GM23338 (cell line): ENCODE data around the gene MAP4K5. TPM values are rescaled to one million over a fixed set of nuclear protein-coding genes. Genes with fewer than 3 reads are reported as not detected.
A peak's percentile ranks its signal among the peaks of the same experiment; 100 is the strongest.

Source experiments
- ATAC-seq: fragments of 200-7000 bp; cut with Tn5 transposase; 3 replicates; pipeline ENCODE4 v1.9.1; 2020
- DNase-seq: peaks from one replicate; pipeline ENCODE4 v3.0.0-alpha.2; 2015; ENCODE audit warnings: low spot score
- H2AFZ ChIP-seq: fragments of 200-600 bp; sonication (generic); 2 replicates; pipeline ENCODE4 v1.8.0; 2016; ENCODE audit warnings: antibody characterized with exemption, mild to moderate bottlenecking, moderate library complexity
- H3F3A ChIP-seq: fragments of 200-600 bp; sonication (generic); replicated peaks from 2 replicates; pipeline ENCODE4 v1.8.0; 2017; ENCODE audit warnings: antibody characterized with exemption, mixed run types, low read depth
- H3K27ac ChIP-seq: fragments of 200-600 bp; sonication (generic); 2 replicates; pipeline ENCODE4 v1.6.1; 2016; ENCODE audit warnings: low read depth
- H3K27me3 ChIP-seq: fragments of 200-600 bp; sonication (generic); 2 replicates; pipeline ENCODE4 v1.8.0; 2016; ENCODE audit warnings: mild to moderate bottlenecking, mixed run types, moderate library complexity; ENCODE audit not compliant: insufficient read depth
- H3K36me3 ChIP-seq: fragments of 200-600 bp; sonication (generic); 2 replicates; pipeline ENCODE4 v1.8.0; 2016; ENCODE audit warnings: mild to moderate bottlenecking; ENCODE audit not compliant: insufficient read depth
- H3K4me1 ChIP-seq: fragments of 200-600 bp; sonication (generic); 2 replicates; pipeline ENCODE4 v1.8.0; 2016; ENCODE audit warnings: mild to moderate bottlenecking, moderate library complexity; ENCODE audit not compliant: insufficient read depth
- H3K4me2 ChIP-seq: fragments of 200-600 bp; sonication (generic); 2 replicates; pipeline ENCODE4 v1.7.1; 2017; ENCODE audit warnings: mixed run types
- H3K4me3 ChIP-seq: fragments of 200-600 bp; sonication (generic); 2 replicates; pipeline ENCODE4 v1.6.1; 2016; ENCODE audit warnings: mixed run types
- H3K79me2 ChIP-seq: fragments of 200-600 bp; sonication (generic); replicated peaks from 2 replicates; pipeline ENCODE4 v1.8.0; 2017; ENCODE audit warnings: mild to moderate bottlenecking; ENCODE audit not compliant: insufficient read depth
- H3K9me2 ChIP-seq: fragments of 200-600 bp; sonication (generic); 2 replicates; pipeline ENCODE4 v1.8.0; 2017; ENCODE audit not compliant: insufficient read depth
- H4K20me1 ChIP-seq: fragments of 200-600 bp; sonication (generic); replicated peaks from 2 replicates; pipeline ENCODE4 v1.8.0; 2017; ENCODE audit warnings: mild to moderate bottlenecking; ENCODE audit not compliant: insufficient read depth
- H3K27ac Mint-ChIP-seq: 2 replicates; pipeline ENCODE4 v1.8.0; 2020; ENCODE audit warnings: inconsistent platforms, mild to moderate bottlenecking, moderate library complexity, mixed read lengths
- H3K27me3 Mint-ChIP-seq: 3 replicates; pipeline ENCODE4 v1.8.0; 2022; ENCODE audit warnings: low read depth, mild to moderate bottlenecking, moderate library complexity, mixed read lengths, inconsistent platforms; ENCODE audit not compliant: insufficient read depth, poor library complexity
- H3K36me3 Mint-ChIP-seq: 3 replicates; pipeline ENCODE4 v1.8.0; 2021; ENCODE audit warnings: low read depth, mild to moderate bottlenecking, inconsistent platforms, moderate library complexity, mixed read lengths
- H3K4me1 Mint-ChIP-seq: 3 replicates; pipeline ENCODE4 v1.8.0; 2020; ENCODE audit warnings: mild to moderate bottlenecking, inconsistent platforms, mixed read lengths
- H3K4me3 Mint-ChIP-seq: 3 replicates; pipeline ENCODE4 v1.8.0; 2021; ENCODE audit warnings: moderate library complexity, mild to moderate bottlenecking, inconsistent platforms, mixed read lengths
- H3K9me3 Mint-ChIP-seq: 3 replicates; pipeline ENCODE4 v1.8.0; 2020; ENCODE audit warnings: moderate library complexity, mild to moderate bottlenecking, inconsistent platforms, mixed read lengths
- CTCF ChIP-seq, 2 experiments: fragments of 200-600 bp in 1 of 2; sonication (generic) in 1 of 2; conservative IDR thresholded peaks; 2 replicates each; pipeline versions ENCODE4 v1.5.1 to v1.6.1; 2016 to 2017; ENCODE audit warnings: antibody characterized with exemption in 2 of 2, low read depth in 2 of 2, mild to moderate bottlenecking in 2 of 2, moderate library complexity in 1 of 2
- EZH2phosphoT487 ChIP-seq: fragments of 200-600 bp; sonication (generic); IDR thresholded peaks from one replicate; pipeline ENCODE4 v1.8.1; 2018; ENCODE audit warnings: antibody characterized with exemption; ENCODE audit not compliant: unreplicated experiment
- POLR2AphosphoS5 ChIP-seq: IDR thresholded peaks from 2 replicates; pipeline ENCODE4 v1.6.1; 2016; ENCODE audit warnings: antibody characterized with exemption, low read depth
- STAT1 ChIP-seq: IDR thresholded peaks from one replicate; pipeline ENCODE4 v1.6.1; 2016; ENCODE audit warnings: antibody characterized with exemption; ENCODE audit not compliant: unreplicated experiment
- ZNF462 ChIP-seq: fragments of 250-450 bp; sonication (Bioruptor Pico); IDR thresholded peaks from 2 replicates; pipeline ENCODE4 v1.5.0; 2020; ENCODE audit warnings: mild to moderate bottlenecking, moderate library complexity
- polyA plus RNA-seq: library from polyadenylated mRNA; unstranded; fragments of >200 nt; fragmentation: Nextera tagmentation; extraction: Ambion mirVana; gene quantifications from 2 replicates; pipeline ENCODE4 v1.2.1, GENCODE V29; 2016
- total RNA-seq: library from RNA; depleted of rRNA; stranded (reverse); fragments of >200 nt; shearing (Covaris generic); gene quantifications from 2 replicates; pipeline ENCODE4 v1.2.3, GENCODE V29; 2014

Gene MAP4K5
- total and polyA plus RNA-seq, 2 experiments from 2014 or later = 71.4 to 74.6 TPM

GRCh38 chr14:50396631-50397389 lies 135.6 kb downstream of the MAP4K5 start, which contains the start of gene CDKL1:
CDKL1 (minus strand) TSS chr14:50396881; CDS start chr14:50395868, 1,013 bp downstream.
- peak within 1 kb of the TSS; percentile 16 for H3K27ac Mint-ChIP-seq
- Histone ChIP-seq H3K27ac (no peak within 1 kb of the TSS), H3K4me2 (peak within 1 kb of the TSS; percentile 82), H3K4me3 (peak within 1 kb of the TSS; percentile 57), H3K36me3 (no peaks in the 10 kb centered on the region), H3K27me3 (peaks cover 36% of the 10 kb centered on the region), H3K79me2 (no peaks in the 10 kb centered on the region), H3F3A (peaks cover 13% of the 10 kb centered on the region; the same call in 1 of the 2 replicates), H3K4me1 (peaks cover 18% of the 10 kb centered on the region), H2AFZ (peak within 1 kb of the TSS; percentile 88), H4K20me1 (no peaks in the 10 kb centered on the region), H3K9me2 (no peaks in the 10 kb centered on the region)
- peak within 1 kb of the TSS; percentile 85 for H3K4me3 Mint-ChIP-seq
- no peak for TF ChIP-seq CTCF (conservative IDR thresholded peaks at IDR 0.05; ENCODE audit: low read depth in 2 of 2)
- no peak for TF ChIP-seq EZH2phosphoT487
- no peak for TF ChIP-seq ZNF462 (CRISPR knock-in tag)
- no peak for TF ChIP-seq STAT1
- peak; percentile 26; the same call in 1 of the 2 replicates for TF ChIP-seq POLR2AphosphoS5
- DNase-seq (peak; percentile 83), ATAC-seq (peak; percentile 81)
- H3K4me1 Mint-ChIP-seq = peaks cover 19% of the 10 kb centered on the region
- H3K36me3 Mint-ChIP-seq = peaks cover 2% of the 10 kb centered on the region; the same call in 1 of the 3 replicates
- peaks cover 21% of the 10 kb centered on the region for H3K27me3 Mint-ChIP-seq
- no peaks in the 10 kb centered on the region for H3K9me3 Mint-ChIP-seq
